GM12878 (cell line): ENCODE results near the gene EXD3. TPM values are rescaled to one million over a fixed set of nuclear protein-coding genes. Genes with fewer than 3 reads are reported as not detected.

Experiments
- ATAC-seq: fragments of 200-7000 bp; cut with Tn5 transposase; 3 replicates; pipeline ENCODE4 v1.9.1; 2020; ENCODE audit warnings: mild to moderate bottlenecking, moderate library complexity
- BruUV-seq: library from RNA; stranded (reverse); fragments of 400-500 nt; replicated peaks from 2 replicates; lab custom pipeline; 2021; lab: Mats Ljungman, UMichigan
- CTCF ChIA-PET: fragments of 300-600 bp; sonication (Branson Sonifier 250); formaldehyde crosslinking; extraction: SDS; loops from one replicate; lab custom pipeline; 2021; ENCODE audit warnings: inconsistent platforms; lab: Yijun Ruan, JAX
- POLR2A ChIA-PET: fragments of 350-600 bp; formaldehyde crosslinking; extraction: SDS; loops from one replicate; lab custom pipeline; 2021; ENCODE audit warnings: inconsistent platforms; lab: Charles Lee
- RAD21 ChIA-PET: fragments of 300-600 bp; sonication (Branson Sonifier 250); formaldehyde crosslinking; loops from one replicate; lab custom pipeline; 2023; ENCODE audit warnings: antibody characterized with exemption; ENCODE audit not compliant: unreplicated experiment; lab: Charles Lee
- SMC1A ChIA-PET: fragments of 300-600 bp; sonication (Branson Sonifier 250); formaldehyde crosslinking; loops from one replicate; lab custom pipeline; 2023; ENCODE audit not compliant: unreplicated experiment, uncharacterized antibody; lab: Charles Lee
- DNase-seq: peaks from one replicate; pipeline ENCODE4 v3.0.0-alpha.2; 2011; ENCODE audit warnings: low read depth, low spot score
- FAIRE-seq: peaks from 3 replicates; lab custom pipeline; 2011; peaks lifted over from hg19 to GRCh38; lab: Jason Lieb, UNC
- H2AFZ ChIP-seq: 2 replicates; pipeline ENCODE4 v1.6.0; 2011; ENCODE audit warnings: low read depth, low read length, control low read depth; ENCODE audit not compliant: control insufficient read depth
- H3K27ac ChIP-seq: 2 replicates; pipeline ENCODE4 v1.5.1; 2011; ENCODE audit warnings: control low read depth; ENCODE audit not compliant: control insufficient read depth, insufficient read depth
- H3K27me3 ChIP-seq, 2 experiments: replicated peaks in 1 of 2; 2 replicates each; pipeline versions ENCODE4 v1.6.0 to v1.6.1; 2011; ENCODE audit warnings: low read length in 1 of 2; ENCODE audit not compliant: control insufficient read depth in 2 of 2, insufficient read depth in 2 of 2
- H3K36me3 ChIP-seq, 2 experiments: 2 replicates each; pipeline ENCODE4 v1.5.1; 2011; ENCODE audit warnings: low read length in 1 of 2; ENCODE audit not compliant: control insufficient read depth in 2 of 2, insufficient read depth in 2 of 2
- H3K4me1 ChIP-seq: 2 replicates; pipeline ENCODE4 v1.6.1; 2011; ENCODE audit warnings: mild to moderate bottlenecking, low read length, moderate library complexity, mixed read lengths; ENCODE audit not compliant: control insufficient read depth, insufficient read depth
- H3K4me2 ChIP-seq: 2 replicates; pipeline ENCODE4 v1.6.0; 2011; ENCODE audit warnings: control low read depth; ENCODE audit not compliant: control insufficient read depth, insufficient read depth
- H3K4me3 ChIP-seq: fragments of 200-600 bp; sonication (generic); 2 replicates; pipeline ENCODE4 v1.5.1; 2016
- H3K79me2 ChIP-seq: 2 replicates; pipeline ENCODE4 v1.6.0; 2011; ENCODE audit warnings: low read length; ENCODE audit not compliant: control insufficient read depth, insufficient read depth
- H3K9ac ChIP-seq: 2 replicates; pipeline ENCODE4 v1.8.0; 2011; ENCODE audit warnings: low read length, control low read depth, mixed read lengths; ENCODE audit not compliant: control insufficient read depth, insufficient read depth
- H3K9me3 ChIP-seq: replicated peaks from 3 replicates; pipeline ENCODE4 v1.5.1; 2011; ENCODE audit warnings: mild to moderate bottlenecking, low read length; ENCODE audit not compliant: control insufficient read depth, insufficient read depth
- H4K20me1 ChIP-seq: 2 replicates; pipeline ENCODE4 v1.6.0; 2011; ENCODE audit not compliant: control insufficient read depth, insufficient read depth
- BHLHE40 ChIP-seq, 2 experiments: fragments of 450-650 bp in 1 of 2; IDR thresholded peaks; 2 replicates each; pipeline ENCODE4 v1.6.1; 2011 to 2017; ENCODE audit warnings: low read depth in 2 of 2, borderline replicate concordance in 1 of 2, improper control_type of control experiment in 1 of 2, low read length in 1 of 2, mild to moderate bottlenecking in 1 of 2
- CREB1 ChIP-seq: IDR thresholded peaks from 2 replicates; pipeline ENCODE4 v1.6.1; 2012; ENCODE audit warnings: low read depth, mild to moderate bottlenecking, inconsistent platforms
- DPF2 ChIP-seq: fragments of 450-650 bp; IDR thresholded peaks from 2 replicates; pipeline ENCODE4 v1.6.1; 2017; ENCODE audit warnings: mild to moderate bottlenecking
- GATAD2B ChIP-seq: fragments of 450-650 bp; conservative IDR thresholded peaks from 2 replicates; pipeline ENCODE4 v1.6.1; 2017; ENCODE audit warnings: low read depth, mild to moderate bottlenecking, moderate library complexity
- HCFC1 ChIP-seq: fragments of 150-350 bp; IDR thresholded peaks from 2 replicates; pipeline ENCODE4 v1.6.1; 2014; ENCODE audit warnings: low read length
- MYB ChIP-seq: fragments of 150-350 bp; IDR thresholded peaks from 2 replicates; pipeline ENCODE4 v1.6.1; 2014; ENCODE audit warnings: mild to moderate bottlenecking, low read depth, low read length, borderline replicate concordance
- NR2F1 ChIP-seq: fragments of 450-650 bp; conservative IDR thresholded peaks from 2 replicates; pipeline ENCODE4 v1.6.1; 2017; ENCODE audit warnings: mild to moderate bottlenecking
- RAD21 ChIP-seq: IDR thresholded peaks from 2 replicates; pipeline ENCODE4 v1.6.1; 2011; ENCODE audit warnings: mild to moderate bottlenecking, low read depth, low read length, moderate library complexity; ENCODE audit not compliant: insufficient read depth
- RB1 ChIP-seq: fragments of 450-650 bp; formaldehyde crosslinking; IDR thresholded peaks from 2 replicates; pipeline ENCODE4 v1.6.1; 2017; ENCODE audit warnings: mild to moderate bottlenecking, borderline replicate concordance
- TCF3 ChIP-seq: IDR thresholded peaks from 2 replicates; pipeline ENCODE4 v1.6.1; 2012; ENCODE audit warnings: low read depth, mild to moderate bottlenecking, low read length, borderline replicate concordance; ENCODE audit not compliant: insufficient read depth
- ZNF217 ChIP-seq: fragments of 450-650 bp; IDR thresholded peaks from 2 replicates; pipeline ENCODE4 v1.6.1; 2017; ENCODE audit warnings: antibody characterized with exemption, mild to moderate bottlenecking
- ZZZ3 ChIP-seq: IDR thresholded peaks from 2 replicates; pipeline ENCODE4 v1.6.1; 2011; ENCODE audit warnings: low read depth; ENCODE audit not compliant: control insufficient read depth, insufficient read length
- WGBS: methylation state at CpG from one replicate; pipeline ENCODE4 v1.1.6; 2016; ENCODE audit warnings: low lambda C conversion rate; ENCODE audit not compliant: insufficient replicate concordance, insufficient coverage; ENCODE audit errors: missing lambda C conversion rate; 5-methylcytosine and 5-hydroxymethylcytosine counted together
- in situ Hi-C: fragments of 300-500 bp; cut with MboI; formaldehyde crosslinking; loops from 9 replicates; pipeline ENCODE4 v1.14.3; 2018; ENCODE audit warnings: mixed read lengths
- intact Hi-C: fragments of 100-400 bp; cut with micrococcal nuclease; formaldehyde crosslinking; loops from one replicate; pipeline ENCODE4 v1.14.2; 2022; ENCODE audit not compliant: unreplicated experiment
- polyA plus RNA-seq, 11 experiments: library from polyadenylated mRNA; depleted of rRNA in 4 of 11; unstranded in 6 of 11; stranded (reverse) in 5 of 11; fragments of >200 nt; fragmentation: Nextera tagmentation in 4 of 11; fragmentation: Illumina TruSeq in 1 of 11; extraction: Ambion mirVana in 4 of 11; extraction: Trizol in 1 of 11; gene quantifications; 1 replicate in 1 of 11; 2 replicates in 10 of 11; pipeline versions ENCODE4 v1.2.1 to v1.2.3, GENCODE V29; 2011 to 2016; ENCODE audit warnings: inconsistent platforms in 2 of 11, missing spikeins in 2 of 11, low read depth in 1 of 11
- total RNA-seq, 4 experiments: library from RNA; depleted of rRNA in 3 of 4; stranded (reverse); fragments of >200 nt in 3 of 4; fragmentation: Illumina TruSeq in 1 of 4; extraction: Trizol in 1 of 4; gene quantifications; 2 replicates each; pipeline versions ENCODE4 v1.2.1 to v1.2.3, GENCODE V29; 2013 to 2021
- TF ChIP-seq, protein P1 (sequence below): IDR thresholded peaks from 2 replicates; pipeline ENCODE4 v1.6.1; 2012; ENCODE audit warnings: low read length, inconsistent platforms
- TF ChIP-seq, protein P2 (sequence below), 3 experiments: IDR thresholded peaks in 2 of 3; conservative IDR thresholded peaks in 1 of 3; 2 replicates each; pipeline ENCODE4 v1.5.1; 2011; ENCODE audit warnings: low read depth in 3 of 3, low read length in 3 of 3, mild to moderate bottlenecking in 3 of 3, control low read depth in 2 of 3, moderate library complexity in 2 of 3, inconsistent platforms in 1 of 3, mixed read lengths in 1 of 3; ENCODE audit not compliant: control insufficient read depth in 2 of 3, insufficient read depth in 1 of 3; ENCODE audit errors: extremely low read depth in 1 of 3
- TF ChIP-seq, protein P3 (sequence below): fragments of 450-650 bp; IDR thresholded peaks from 2 replicates; pipeline ENCODE4 v1.6.1; 2017; ENCODE audit warnings: mild to moderate bottlenecking, moderate library complexity

EXD3 gene
- total and polyA plus RNA-seq, 10 of the 15 experiments (the other 5 are each of a cell fraction or from before 2014, with no cell fraction given): 0.21 to 7.1 (median 3.6) TPM

- ATAC-seq (peak; percentile 86), FAIRE-seq (no peak), DNase-seq (no peak)
- peaks cover 9% of the 10 kb centered on the region; the same call in 2 of the 3 replicates for H3K9me3 ChIP-seq
- WGBS: under 1% methylated on average over 58 of the region's 63 CpGs
- no peaks in the 10 kb centered on the region for H3K79me2 ChIP-seq
- peak overlapping the region; percentile 55; the same call in 1 of the 2 replicates for H3K4me3 ChIP-seq
- H3K9ac ChIP-seq: peak overlapping the region; percentile 44; the same call in 1 of the 2 replicates
- H3K4me1 ChIP-seq: peaks cover 19% of the 10 kb centered on the region
- H3K4me2 ChIP-seq: peak overlapping the region; percentile 82
- ChIA-PET CTCF (interaction anchor here (0.7 to 2.7 kb wide), 3 partner anchors 104 to 120 kb away, joined by 3 to 17 read pairs (median 9); partner anchors contain the start of gene NRARP), POLR2A (no interaction called here), RAD21 (interaction anchor here (0.7 to 1.0 kb wide), 2 partner anchors 152 to 170 kb away, joined by 3 to 4 read pairs; partner anchors contain the start of gene NELFB), SMC1A (no interaction called here)
- no peaks in the 10 kb centered on the region; a peak in 1 of 4 replicates for H3K36me3 ChIP-seq
- no peaks in the 10 kb centered on the region for H3K27me3 ChIP-seq
- peak overlapping the region; percentile 29 for H2AFZ ChIP-seq
- in situ Hi-C loops: loop anchor here (5.0 kb wide), 1 partner anchor 115 kb away; no protein-coding TSS in a partner anchor
- peak overlapping the region; percentile 39; the same call in 1 of the 2 replicates for H3K27ac ChIP-seq
- no peaks in the 10 kb centered on the region for H4K20me1 ChIP-seq
- intact Hi-C loops: loop anchor here (2.0 kb wide), 1 partner anchor 104 kb away; the partner anchor contains the start of gene NRARP
- BruUV-seq: no TSS peak
- TF ChIP-seq, protein P1, sequence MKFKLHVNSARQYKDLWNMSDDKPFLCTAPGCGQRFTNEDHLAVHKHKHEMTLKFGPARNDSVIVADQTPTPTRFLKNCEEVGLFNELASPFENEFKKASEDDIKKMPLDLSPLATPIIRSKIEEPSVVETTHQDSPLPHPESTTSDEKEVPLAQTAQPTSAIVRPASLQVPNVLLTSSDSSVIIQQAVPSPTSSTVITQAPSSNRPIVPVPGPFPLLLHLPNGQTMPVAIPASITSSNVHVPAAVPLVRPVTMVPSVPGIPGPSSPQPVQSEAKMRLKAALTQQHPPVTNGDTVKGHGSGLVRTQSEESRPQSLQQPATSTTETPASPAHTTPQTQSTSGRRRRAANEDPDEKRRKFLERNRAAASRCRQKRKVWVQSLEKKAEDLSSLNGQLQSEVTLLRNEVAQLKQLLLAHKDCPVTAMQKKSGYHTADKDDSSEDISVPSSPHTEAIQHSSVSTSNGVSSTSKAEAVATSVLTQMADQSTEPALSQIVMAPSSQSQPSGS: no peak
- TF ChIP-seq, protein P2, sequence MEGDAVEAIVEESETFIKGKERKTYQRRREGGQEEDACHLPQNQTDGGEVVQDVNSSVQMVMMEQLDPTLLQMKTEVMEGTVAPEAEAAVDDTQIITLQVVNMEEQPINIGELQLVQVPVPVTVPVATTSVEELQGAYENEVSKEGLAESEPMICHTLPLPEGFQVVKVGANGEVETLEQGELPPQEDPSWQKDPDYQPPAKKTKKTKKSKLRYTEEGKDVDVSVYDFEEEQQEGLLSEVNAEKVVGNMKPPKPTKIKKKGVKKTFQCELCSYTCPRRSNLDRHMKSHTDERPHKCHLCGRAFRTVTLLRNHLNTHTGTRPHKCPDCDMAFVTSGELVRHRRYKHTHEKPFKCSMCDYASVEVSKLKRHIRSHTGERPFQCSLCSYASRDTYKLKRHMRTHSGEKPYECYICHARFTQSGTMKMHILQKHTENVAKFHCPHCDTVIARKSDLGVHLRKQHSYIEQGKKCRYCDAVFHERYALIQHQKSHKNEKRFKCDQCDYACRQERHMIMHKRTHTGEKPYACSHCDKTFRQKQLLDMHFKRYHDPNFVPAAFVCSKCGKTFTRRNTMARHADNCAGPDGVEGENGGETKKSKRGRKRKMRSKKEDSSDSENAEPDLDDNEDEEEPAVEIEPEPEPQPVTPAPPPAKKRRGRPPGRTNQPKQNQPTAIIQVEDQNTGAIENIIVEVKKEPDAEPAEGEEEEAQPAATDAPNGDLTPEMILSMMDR (IDR thresholded peaks at IDR 0.05 in 2 of 3, conservative IDR thresholded peaks at IDR 0.05 in 1 of 3; ENCODE audit: control insufficient read depth in 2 of 3, extremely low read depth in 1 of 3, insufficient read depth in 1 of 3, low read depth in 3 of 3, low read length in 3 of 3): peak; percentile 54 to 73 (median 71); a peak in 5 of 6 replicates
- TF ChIP-seq, protein P3, sequence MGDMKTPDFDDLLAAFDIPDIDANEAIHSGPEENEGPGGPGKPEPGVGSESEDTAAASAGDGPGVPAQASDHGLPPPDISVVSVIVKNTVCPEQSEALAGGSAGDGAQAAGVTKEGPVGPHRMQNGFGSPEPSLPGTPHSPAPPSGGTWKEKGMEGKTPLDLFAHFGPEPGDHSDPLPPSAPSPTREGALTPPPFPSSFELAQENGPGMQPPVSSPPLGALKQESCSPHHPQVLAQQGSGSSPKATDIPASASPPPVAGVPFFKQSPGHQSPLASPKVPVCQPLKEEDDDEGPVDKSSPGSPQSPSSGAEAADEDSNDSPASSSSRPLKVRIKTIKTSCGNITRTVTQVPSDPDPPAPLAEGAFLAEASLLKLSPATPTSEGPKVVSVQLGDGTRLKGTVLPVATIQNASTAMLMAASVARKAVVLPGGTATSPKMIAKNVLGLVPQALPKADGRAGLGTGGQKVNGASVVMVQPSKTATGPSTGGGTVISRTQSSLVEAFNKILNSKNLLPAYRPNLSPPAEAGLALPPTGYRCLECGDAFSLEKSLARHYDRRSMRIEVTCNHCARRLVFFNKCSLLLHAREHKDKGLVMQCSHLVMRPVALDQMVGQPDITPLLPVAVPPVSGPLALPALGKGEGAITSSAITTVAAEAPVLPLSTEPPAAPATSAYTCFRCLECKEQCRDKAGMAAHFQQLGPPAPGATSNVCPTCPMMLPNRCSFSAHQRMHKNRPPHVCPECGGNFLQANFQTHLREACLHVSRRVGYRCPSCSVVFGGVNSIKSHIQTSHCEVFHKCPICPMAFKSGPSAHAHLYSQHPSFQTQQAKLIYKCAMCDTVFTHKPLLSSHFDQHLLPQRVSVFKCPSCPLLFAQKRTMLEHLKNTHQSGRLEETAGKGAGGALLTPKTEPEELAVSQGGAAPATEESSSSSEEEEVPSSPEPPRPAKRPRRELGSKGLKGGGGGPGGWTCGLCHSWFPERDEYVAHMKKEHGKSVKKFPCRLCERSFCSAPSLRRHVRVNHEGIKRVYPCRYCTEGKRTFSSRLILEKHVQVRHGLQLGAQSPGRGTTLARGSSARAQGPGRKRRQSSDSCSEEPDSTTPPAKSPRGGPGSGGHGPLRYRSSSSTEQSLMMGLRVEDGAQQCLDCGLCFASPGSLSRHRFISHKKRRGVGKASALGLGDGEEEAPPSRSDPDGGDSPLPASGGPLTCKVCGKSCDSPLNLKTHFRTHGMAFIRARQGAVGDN: 0 out of 2 replicates have a peak, but pooled peaks have one; percentile 31
- TF ChIP-seq GATAD2B (peak; percentile 88), MYB (no peak), TCF3 (0 out of 2 replicates have a peak, but pooled peaks have one; percentile 24), ZNF217 (peak; percentile 45; the same call in 1 of the 2 replicates), RB1 (peak; percentile 58; the same call in 1 of the 2 replicates), ZZZ3 (no peak), RAD21 (peak; percentile 73), BHLHE40 (IDR thresholded peaks at IDR 0.05; ENCODE audit: borderline replicate concordance in 1 of 2, low read depth in 2 of 2, low read length in 1 of 2) (peak; percentile 12 to 76; a peak in 2 of 4 replicates), NR2F1 (peak; percentile 91), CREB1 (0 out of 2 replicates have a peak, but pooled peaks have one; percentile 26), DPF2 (peak; percentile 80), HCFC1 (peak; percentile 28; the same call in 1 of the 2 replicates)
These were observed 15.9 kb downstream of the EXD3 start for GRCh38 chr9:137406876-137407589.
